Measurements from ENCODE around the gene STX18. TPM values are rescaled to one million over a fixed set of nuclear protein-coding genes. Genes with fewer than 3 reads are reported as not detected.

The STX18 gene
- total and polyA plus RNA-seq, 2 donors from 2014 or later, result 37.2 to 66.8 TPM

- FAIRE-seq, result no peak
- no peaks in the 10 kb centered on the region for H3K9me3 ChIP-seq (ENCODE audit: control insufficient read depth in 2 of 3, insufficient read depth in 1 of 3, low read length in 3 of 3)
- H3K27me3 ChIP-seq (ENCODE audit: control insufficient read depth, insufficient read depth, low read length), result no peaks in the 10 kb centered on the region
- H3K36me3 ChIP-seq (ENCODE audit: control insufficient read depth in 2 of 3, insufficient read depth in 3 of 3, low read length in 3 of 3), result peaks cover 0 to 14% (median 9%) of the 10 kb centered on the region in 3 donors
- DNase-seq, result no peak
- intact Hi-C loops (cut with DNase I), result no loop called here
- H3K4me1 ChIP-seq (ENCODE audit: control insufficient read depth in 2 of 3, insufficient read depth in 2 of 3, low read depth in 1 of 3, low read length in 3 of 3), result peaks cover 0 to 9% (median 7%) of the 10 kb centered on the region in 3 donors
- no peak overlapping the region for H3K9ac ChIP-seq (ENCODE audit: low read length in 3 of 3)
- H3K27ac ChIP-seq (ENCODE audit: low read depth in 2 of 2, low read length in 2 of 2), result no peak overlapping the region
- TF ChIP-seq CTCF (IDR thresholded peaks at IDR 0.05; ENCODE audit: borderline replicate concordance, extremely low read depth, insufficient read depth), result no peak
- H3K4me3 ChIP-seq (ENCODE audit: low read length in 3 of 3), result no peak overlapping the region
Observed at GRCh38 chr4:4474476-4474875, 67.4 kb downstream of the STX18 start.

GRCh38 chr4:4472344-4472958 is 69.4 kb downstream of the STX18 start:
- Histone ChIP-seq H3K9ac (ENCODE audit: low read length in 3 of 3) (no peak overlapping the region), H3K4me3 (ENCODE audit: low read length in 3 of 3) (no peak overlapping the region), H3K36me3 (ENCODE audit: control insufficient read depth in 2 of 3, insufficient read depth in 3 of 3, low read length in 3 of 3) (peaks cover 0 to 22% (median 16%) of the 10 kb centered on the region in 3 donors), H3K4me1 (ENCODE audit: control insufficient read depth in 2 of 3, insufficient read depth in 2 of 3, low read depth in 1 of 3, low read length in 3 of 3) (peaks cover 0 to 5% (median 0%) of the 10 kb centered on the region in 3 donors), H3K9me3 (ENCODE audit: control insufficient read depth in 2 of 3, insufficient read depth in 1 of 3, low read length in 3 of 3) (no peaks in the 10 kb centered on the region), H3K27ac (ENCODE audit: low read depth in 2 of 2, low read length in 2 of 2) (no peak overlapping the region), H3K27me3 (ENCODE audit: control insufficient read depth, insufficient read depth, low read length) (no peaks in the 10 kb centered on the region)
- DNase-seq (no peak), FAIRE-seq (no peak)
- intact Hi-C loops (cut with DNase I), result no loop called here
- TF ChIP-seq CTCF (IDR thresholded peaks at IDR 0.05; ENCODE audit: borderline replicate concordance, extremely low read depth, insufficient read depth), result no peak

- H3K9me3 ChIP-seq (ENCODE audit: control insufficient read depth in 2 of 3, insufficient read depth in 1 of 3, low read length in 3 of 3), result no peaks in the 10 kb centered on the region
- FAIRE-seq (no peak), DNase-seq (no peak)
- no peaks in the 10 kb centered on the region for H3K27me3 ChIP-seq (ENCODE audit: control insufficient read depth, insufficient read depth, low read length)
- peaks cover 0 to 5% (median 0%) of the 10 kb centered on the region in 3 donors for H3K4me1 ChIP-seq (ENCODE audit: control insufficient read depth in 2 of 3, insufficient read depth in 2 of 3, low read depth in 1 of 3, low read length in 3 of 3)
- TF ChIP-seq CTCF (IDR thresholded peaks at IDR 0.05; ENCODE audit: borderline replicate concordance, extremely low read depth, insufficient read depth), result no peak
- no peak overlapping the region for H3K9ac ChIP-seq (ENCODE audit: low read length in 3 of 3)
- no peak overlapping the region for H3K27ac ChIP-seq (ENCODE audit: low read depth in 2 of 2, low read length in 2 of 2)
- H3K36me3 ChIP-seq (ENCODE audit: control insufficient read depth in 2 of 3, insufficient read depth in 3 of 3, low read length in 3 of 3), result peaks cover 0 to 35% (median 19%) of the 10 kb centered on the region in 3 donors
- H3K4me3 ChIP-seq (ENCODE audit: low read length in 3 of 3), result no peak overlapping the region
- intact Hi-C loops (cut with DNase I), result no loop called here
Observed at GRCh38 chr4:4471195-4471594, 70.7 kb downstream of the STX18 start.
